ENCODE measurements around the gene PACSIN3. TPM values are rescaled to one million over a fixed set of nuclear protein-coding genes. Genes with fewer than 3 reads are reported as not detected.

PACSIN3 gene
- total RNA-seq, 1 experiment from 2014 or later: 63.1 TPM

DNA sequence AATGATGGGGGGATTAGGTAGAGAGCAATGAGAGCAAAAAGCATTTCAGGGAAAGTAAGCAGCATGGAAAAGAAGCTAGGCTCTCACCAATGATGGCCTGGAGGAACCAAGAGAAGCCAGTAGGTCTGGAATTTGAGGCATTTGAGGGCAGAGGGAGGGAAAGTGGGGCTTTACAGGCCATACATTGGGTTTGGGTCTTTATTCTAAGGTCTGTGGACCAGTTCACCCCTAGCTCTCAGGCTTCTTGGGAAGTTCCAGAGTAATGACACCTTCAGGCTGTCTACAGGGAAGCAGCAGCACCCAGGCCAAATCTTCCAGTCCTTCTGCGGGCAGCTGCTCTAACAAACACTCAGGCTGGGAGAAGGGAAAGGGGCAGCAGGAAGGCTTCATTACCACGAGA, 39.0 kb downstream of the PACSIN3 start:
- H3K9me2 ChIP-seq (ENCODE audit: insufficient read depth): no peaks in the 10 kb centered on the region
- RAD21 ChIA-PET (ENCODE audit: low non-redundant PET in 1 of 2, low total read pairs in 2 of 2, uncharacterized antibody in 2 of 2, unreplicated experiment in 2 of 2): no interaction called here
- no peaks in the 10 kb centered on the region for H3K27me3 ChIP-seq (ENCODE audit: insufficient read depth, low read length)
- TF ChIP-seq FOSL1 (IDR thresholded peaks at IDR 0.05; ENCODE audit: low read depth): no peak
- TF ChIP-seq ELF1 (IDR thresholded peaks at IDR 0.05; ENCODE audit: borderline replicate concordance, low read depth): no peak
- TF ChIP-seq, protein P1, sequence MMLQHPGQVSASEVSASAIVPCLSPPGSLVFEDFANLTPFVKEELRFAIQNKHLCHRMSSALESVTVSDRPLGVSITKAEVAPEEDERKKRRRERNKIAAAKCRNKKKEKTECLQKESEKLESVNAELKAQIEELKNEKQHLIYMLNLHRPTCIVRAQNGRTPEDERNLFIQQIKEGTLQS (IDR thresholded peaks at IDR 0.05): no peak
- no peak for TF ChIP-seq CEBPB (IDR thresholded peaks at IDR 0.05; ENCODE audit: low read depth)
- TF ChIP-seq, protein P2, sequence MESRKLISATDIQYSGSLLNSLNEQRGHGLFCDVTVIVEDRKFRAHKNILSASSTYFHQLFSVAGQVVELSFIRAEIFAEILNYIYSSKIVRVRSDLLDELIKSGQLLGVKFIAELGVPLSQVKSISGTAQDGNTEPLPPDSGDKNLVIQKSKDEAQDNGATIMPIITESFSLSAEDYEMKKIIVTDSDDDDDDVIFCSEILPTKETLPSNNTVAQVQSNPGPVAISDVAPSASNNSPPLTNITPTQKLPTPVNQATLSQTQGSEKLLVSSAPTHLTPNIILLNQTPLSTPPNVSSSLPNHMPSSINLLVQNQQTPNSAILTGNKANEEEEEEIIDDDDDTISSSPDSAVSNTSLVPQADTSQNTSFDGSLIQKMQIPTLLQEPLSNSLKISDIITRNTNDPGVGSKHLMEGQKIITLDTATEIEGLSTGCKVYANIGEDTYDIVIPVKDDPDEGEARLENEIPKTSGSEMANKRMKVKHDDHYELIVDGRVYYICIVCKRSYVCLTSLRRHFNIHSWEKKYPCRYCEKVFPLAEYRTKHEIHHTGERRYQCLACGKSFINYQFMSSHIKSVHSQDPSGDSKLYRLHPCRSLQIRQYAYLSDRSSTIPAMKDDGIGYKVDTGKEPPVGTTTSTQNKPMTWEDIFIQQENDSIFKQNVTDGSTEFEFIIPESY (IDR thresholded peaks at IDR 0.05; ENCODE audit: extremely low read depth, insufficient replicate concordance, low read length): no peak
- no peak for TF ChIP-seq CBX3 (IDR thresholded peaks at IDR 0.05; ENCODE audit: low read depth)
- TF ChIP-seq POLR2A (IDR thresholded peaks at IDR 0.05; ENCODE audit: borderline replicate concordance, extremely low read depth, insufficient read depth, insufficient read length): no peak
- TF ChIP-seq, protein P3, sequence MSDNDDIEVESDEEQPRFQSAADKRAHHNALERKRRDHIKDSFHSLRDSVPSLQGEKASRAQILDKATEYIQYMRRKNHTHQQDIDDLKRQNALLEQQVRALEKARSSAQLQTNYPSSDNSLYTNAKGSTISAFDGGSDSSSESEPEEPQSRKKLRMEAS (IDR thresholded peaks at IDR 0.05): no peak
- TF ChIP-seq EZH2phosphoT487 (IDR thresholded peaks at IDR 0.05; ENCODE audit: borderline replicate concordance): no peak
- no peak for TF ChIP-seq SIN3A (IDR thresholded peaks at IDR 0.05; ENCODE audit: low read depth)
- no peak for TF ChIP-seq YY1 (IDR thresholded peaks at IDR 0.05; ENCODE audit: extremely low read depth, insufficient replicate concordance, low read depth, low read length)
- TF ChIP-seq, protein P4, sequence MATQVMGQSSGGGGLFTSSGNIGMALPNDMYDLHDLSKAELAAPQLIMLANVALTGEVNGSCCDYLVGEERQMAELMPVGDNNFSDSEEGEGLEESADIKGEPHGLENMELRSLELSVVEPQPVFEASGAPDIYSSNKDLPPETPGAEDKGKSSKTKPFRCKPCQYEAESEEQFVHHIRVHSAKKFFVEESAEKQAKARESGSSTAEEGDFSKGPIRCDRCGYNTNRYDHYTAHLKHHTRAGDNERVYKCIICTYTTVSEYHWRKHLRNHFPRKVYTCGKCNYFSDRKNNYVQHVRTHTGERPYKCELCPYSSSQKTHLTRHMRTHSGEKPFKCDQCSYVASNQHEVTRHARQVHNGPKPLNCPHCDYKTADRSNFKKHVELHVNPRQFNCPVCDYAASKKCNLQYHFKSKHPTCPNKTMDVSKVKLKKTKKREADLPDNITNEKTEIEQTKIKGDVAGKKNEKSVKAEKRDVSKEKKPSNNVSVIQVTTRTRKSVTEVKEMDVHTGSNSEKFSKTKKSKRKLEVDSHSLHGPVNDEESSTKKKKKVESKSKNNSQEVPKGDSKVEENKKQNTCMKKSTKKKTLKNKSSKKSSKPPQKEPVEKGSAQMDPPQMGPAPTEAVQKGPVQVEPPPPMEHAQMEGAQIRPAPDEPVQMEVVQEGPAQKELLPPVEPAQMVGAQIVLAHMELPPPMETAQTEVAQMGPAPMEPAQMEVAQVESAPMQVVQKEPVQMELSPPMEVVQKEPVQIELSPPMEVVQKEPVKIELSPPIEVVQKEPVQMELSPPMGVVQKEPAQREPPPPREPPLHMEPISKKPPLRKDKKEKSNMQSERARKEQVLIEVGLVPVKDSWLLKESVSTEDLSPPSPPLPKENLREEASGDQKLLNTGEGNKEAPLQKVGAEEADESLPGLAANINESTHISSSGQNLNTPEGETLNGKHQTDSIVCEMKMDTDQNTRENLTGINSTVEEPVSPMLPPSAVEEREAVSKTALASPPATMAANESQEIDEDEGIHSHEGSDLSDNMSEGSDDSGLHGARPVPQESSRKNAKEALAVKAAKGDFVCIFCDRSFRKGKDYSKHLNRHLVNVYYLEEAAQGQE (IDR thresholded peaks at IDR 0.05; ENCODE audit: low read depth): no peak
- no peak for TF ChIP-seq TCF7L2 (IDR thresholded peaks at IDR 0.05; ENCODE audit: borderline replicate concordance, extremely low read depth, insufficient read depth, insufficient read length)
- H3K27ac ChIP-seq (ENCODE audit: low read depth, low read length): no peak overlapping the region
- no peaks in the 10 kb centered on the region for H3K9me3 ChIP-seq (ENCODE audit: control insufficient read depth in 1 of 2, insufficient read depth in 1 of 2, low read depth in 1 of 2, low read length in 2 of 2)
- H4K20me1 ChIP-seq (ENCODE audit: insufficient read depth): no peaks in the 10 kb centered on the region
- H3K4me2 ChIP-seq (ENCODE audit: low read length): no peak overlapping the region
- no peaks in the 10 kb centered on the region for H3K79me2 ChIP-seq (ENCODE audit: insufficient read depth, low read length)
- no peaks in the 10 kb centered on the region; a peak in 1 of 4 replicates for H3K36me3 ChIP-seq (ENCODE audit: control insufficient read depth in 1 of 2, insufficient read depth in 2 of 2, low read length in 2 of 2)
- H3K4me3 ChIP-seq (replicated peaks in 1 of 2; ENCODE audit: low read depth in 1 of 2, low read length in 2 of 2): no peak overlapping the region
- H3K4me1 ChIP-seq (ENCODE audit: control insufficient read depth in 1 of 2, insufficient read depth in 2 of 2, low read length in 2 of 2): no peaks in the 10 kb centered on the region
- intact Hi-C loops (cut with micrococcal nuclease): no loop called here
- no peak overlapping the region for H2AFZ ChIP-seq (ENCODE audit: low read depth, low read length, poor library complexity, severe bottlenecking)
- DNase-seq (ENCODE audit: low read depth, low spot score): no peak
- no peak for ATAC-seq
- no TSS peak for BruUV-seq (replicated peaks)
- no peak overlapping the region for H3K9ac ChIP-seq (ENCODE audit: low read length)
- CTCF ChIA-PET: no interaction called here
- POLR2A ChIA-PET: no interaction called here

Measured in HCT116 (cell line).